Activated naive CD8-positive, alpha-beta T cell treated with anti-CD3 and anti-CD28 coated beads for 36 hours (primary cell): ENCODE results near the gene SUN3. TPM values are rescaled to one million over a fixed set of nuclear protein-coding genes. Genes with fewer than 3 reads are reported as not detected.
A peak's percentile ranks its signal among the peaks of the same experiment; 100 is the strongest.

Experiments used
- DNase-seq: peaks from one replicate; pipeline ENCODE4 v3.0.0; 2021
- H3K27ac Mint-ChIP-seq: one replicate; pipeline ENCODE4 v1.8.0; 2022; ENCODE audit warnings: mild to moderate bottlenecking, moderate library complexity, mixed read lengths
- H3K27me3 Mint-ChIP-seq: one replicate; pipeline ENCODE4 v1.8.0; 2022; ENCODE audit warnings: mild to moderate bottlenecking, mixed read lengths
- H3K36me3 Mint-ChIP-seq: one replicate; pipeline ENCODE4 v1.8.0; 2021; ENCODE audit warnings: mild to moderate bottlenecking, mixed read lengths
- H3K4me1 Mint-ChIP-seq: one replicate; pipeline ENCODE4 v1.8.0; 2021; ENCODE audit warnings: mixed read lengths
- H3K4me3 Mint-ChIP-seq: one replicate; pipeline ENCODE4 v1.8.0; 2022; ENCODE audit warnings: mild to moderate bottlenecking, moderate library complexity, mixed read lengths
- H3K9me3 Mint-ChIP-seq: one replicate; pipeline ENCODE4 v1.8.0; 2022; ENCODE audit warnings: mixed read lengths
- total RNA-seq, 2 experiments: library from RNA; stranded (reverse); gene quantifications; one replicate each; pipeline ENCODE4 v1.2.3, GENCODE V29; 2021

The SUN3 gene
- total RNA-seq, 2 experiments from 2014 or later: 0.54 TPM; not detected in 1

- no peak for DNase-seq
- H3K36me3 Mint-ChIP-seq: no peaks in the 10 kb centered on the region
- H3K9me3 Mint-ChIP-seq: no peaks in the 10 kb centered on the region
- H3K27me3 Mint-ChIP-seq: peaks cover 15% of the 10 kb centered on the region
- H3K4me1 Mint-ChIP-seq: peaks cover 41% of the 10 kb centered on the region
- peak overlapping the region; percentile 84 for H3K27ac Mint-ChIP-seq
- peak overlapping the region; percentile 15 for H3K4me3 Mint-ChIP-seq
These were observed 12.7 kb upstream of the SUN3 start for GRCh38 chr7:48041653-48041970.

GRCh38 chr7:48040944-48041652, 12.2 kb upstream of the SUN3 start:
- DNase-seq: no peak
- peak overlapping the region; percentile 84 for H3K27ac Mint-ChIP-seq

GRCh38 chr7:48038815-48039506, 10.1 kb upstream of the SUN3 start:
- Mint-ChIP-seq H3K4me3 (no peak overlapping the region), H3K27me3 (peaks cover 30% of the 10 kb centered on the region), H3K4me1 (peaks cover 29% of the 10 kb centered on the region), H3K36me3 (no peaks in the 10 kb centered on the region), H3K27ac (no peak overlapping the region), H3K9me3 (no peaks in the 10 kb centered on the region)
- DNase-seq: no peak

More at GRCh38 chr7:48040944-48041652, 12.2 kb upstream of the SUN3 start:
- Mint-ChIP-seq H3K4me1 (peaks cover 36% of the 10 kb centered on the region), H3K36me3 (no peaks in the 10 kb centered on the region), H3K27me3 (peaks cover 20% of the 10 kb centered on the region), H3K4me3 (no peak overlapping the region), H3K9me3 (no peaks in the 10 kb centered on the region)

GRCh38 chr7:48035967-48036478, 7.1 kb upstream of the SUN3 start:
- H3K4me3 Mint-ChIP-seq: peak overlapping the region; percentile 78
- no peak for DNase-seq
- no peaks in the 10 kb centered on the region for H3K36me3 Mint-ChIP-seq
- H3K27me3 Mint-ChIP-seq: peaks cover 31% of the 10 kb centered on the region
- no peaks in the 10 kb centered on the region for H3K9me3 Mint-ChIP-seq
- no peak overlapping the region for H3K27ac Mint-ChIP-seq
- H3K4me1 Mint-ChIP-seq: peaks cover 9% of the 10 kb centered on the region

- peak within 1 kb of the TSS; percentile 78 for H3K4me3 Mint-ChIP-seq
- H3K36me3 Mint-ChIP-seq: no peaks in the 10 kb centered on the region
- peaks cover 32% of the 10 kb centered on the region for H3K27me3 Mint-ChIP-seq
- H3K27ac Mint-ChIP-seq: no peak within 1 kb of the TSS
- peak; percentile 89 for DNase-seq
- H3K9me3 Mint-ChIP-seq: no peaks in the 10 kb centered on the region
- H3K4me1 Mint-ChIP-seq: peaks cover 3% of the 10 kb centered on the region
These were observed 6.5 kb upstream of the SUN3 start, which contains the start of gene C7orf57 for GRCh38 chr7:48035301-48035966. Gene C7orf57 (plus strand): TSS chr7:48035543. CDS start chr7:48036309, 766 bp downstream.

GRCh38 chr7:48033922-48034321, 5.0 kb upstream of the SUN3 start:
- no peak for DNase-seq
- Mint-ChIP-seq H3K4me1 (peaks cover 3% of the 10 kb centered on the region), H3K27me3 (peaks cover 39% of the 10 kb centered on the region), H3K4me3 (no peak overlapping the region), H3K36me3 (no peaks in the 10 kb centered on the region), H3K9me3 (no peaks in the 10 kb centered on the region), H3K27ac (no peak overlapping the region)

- Mint-ChIP-seq H3K27me3 (peaks cover 20% of the 10 kb centered on the region), H3K27ac (no peak overlapping the region), H3K36me3 (no peaks in the 10 kb centered on the region), H3K9me3 (no peaks in the 10 kb centered on the region), H3K4me1 (peaks cover 3% of the 10 kb centered on the region), H3K4me3 (no peak overlapping the region)
- no peak for DNase-seq
These were observed 2.2 kb upstream of the SUN3 start for GRCh38 chr7:48031111-48031510.

GRCh38 chr7:48025624-48026023, 3.3 kb downstream of the SUN3 start:
- H3K27me3 Mint-ChIP-seq: peaks cover 9% of the 10 kb centered on the region
- H3K4me1 Mint-ChIP-seq: no peaks in the 10 kb centered on the region
- H3K9me3 Mint-ChIP-seq: peaks cover 8% of the 10 kb centered on the region
- H3K27ac Mint-ChIP-seq: no peak overlapping the region
- peaks cover 3% of the 10 kb centered on the region for H3K36me3 Mint-ChIP-seq
- DNase-seq: no peak
- H3K4me3 Mint-ChIP-seq: no peak overlapping the region

GRCh38 chr7:48017674-48018073, 11.2 kb downstream of the SUN3 start:
- Mint-ChIP-seq H3K9me3 (peaks cover 12% of the 10 kb centered on the region), H3K36me3 (peaks cover 2% of the 10 kb centered on the region), H3K4me3 (no peak overlapping the region), H3K4me1 (no peaks in the 10 kb centered on the region), H3K27ac (no peak overlapping the region), H3K27me3 (no peaks in the 10 kb centered on the region)
- DNase-seq: no peak

- peaks cover 1% of the 10 kb centered on the region for H3K4me1 Mint-ChIP-seq
- H3K27ac Mint-ChIP-seq: no peak overlapping the region
- H3K9me3 Mint-ChIP-seq: peaks cover 10% of the 10 kb centered on the region
- DNase-seq: no peak
- no peaks in the 10 kb centered on the region for H3K27me3 Mint-ChIP-seq
- H3K4me3 Mint-ChIP-seq: no peak overlapping the region
- H3K36me3 Mint-ChIP-seq: peaks cover 2% of the 10 kb centered on the region
These were observed 12.3 kb downstream of the SUN3 start for GRCh38 chr7:48016641-48017040.

- Mint-ChIP-seq H3K4me3 (no peak overlapping the region), H3K27me3 (peaks cover 3% of the 10 kb centered on the region), H3K27ac (no peak overlapping the region), H3K36me3 (no peaks in the 10 kb centered on the region), H3K9me3 (no peaks in the 10 kb centered on the region), H3K4me1 (peaks cover 2% of the 10 kb centered on the region)
- no peak for DNase-seq
These were observed 17.0 kb downstream of the SUN3 start for GRCh38 chr7:48011951-48012350.

GRCh38 chr7:48011323-48011722, 17.6 kb downstream of the SUN3 start:
- Mint-ChIP-seq H3K4me1 (peaks cover 2% of the 10 kb centered on the region), H3K9me3 (no peaks in the 10 kb centered on the region), H3K4me3 (no peak overlapping the region), H3K27me3 (peaks cover 3% of the 10 kb centered on the region), H3K27ac (no peak overlapping the region), H3K36me3 (no peaks in the 10 kb centered on the region)
- no peak for DNase-seq

GRCh38 chr7:48009954-48010353, 19.0 kb downstream of the SUN3 start:
- Mint-ChIP-seq H3K27ac (no peak overlapping the region), H3K27me3 (peaks cover 3% of the 10 kb centered on the region), H3K9me3 (no peaks in the 10 kb centered on the region), H3K36me3 (no peaks in the 10 kb centered on the region), H3K4me1 (peaks cover 2% of the 10 kb centered on the region), H3K4me3 (no peak overlapping the region)
- DNase-seq: no peak

GRCh38 chr7:48009257-48009656, 19.6 kb downstream of the SUN3 start:
- H3K27me3 Mint-ChIP-seq: peaks cover 3% of the 10 kb centered on the region
- no peak overlapping the region for H3K27ac Mint-ChIP-seq
- no peaks in the 10 kb centered on the region for H3K36me3 Mint-ChIP-seq
- DNase-seq: no peak
- peaks cover 2% of the 10 kb centered on the region for H3K4me1 Mint-ChIP-seq
- no peak overlapping the region for H3K4me3 Mint-ChIP-seq
- no peaks in the 10 kb centered on the region for H3K9me3 Mint-ChIP-seq

GRCh38 chr7:48006866-48007265, 22.0 kb downstream of the SUN3 start:
- H3K4me3 Mint-ChIP-seq: no peak overlapping the region
- no peak for DNase-seq
- peaks cover 3% of the 10 kb centered on the region for H3K27me3 Mint-ChIP-seq
- H3K4me1 Mint-ChIP-seq: peaks cover 2% of the 10 kb centered on the region
- no peaks in the 10 kb centered on the region for H3K9me3 Mint-ChIP-seq
- H3K27ac Mint-ChIP-seq: no peak overlapping the region
- H3K36me3 Mint-ChIP-seq: no peaks in the 10 kb centered on the region
